ENCODE data around the gene LSM10.

DNA sequence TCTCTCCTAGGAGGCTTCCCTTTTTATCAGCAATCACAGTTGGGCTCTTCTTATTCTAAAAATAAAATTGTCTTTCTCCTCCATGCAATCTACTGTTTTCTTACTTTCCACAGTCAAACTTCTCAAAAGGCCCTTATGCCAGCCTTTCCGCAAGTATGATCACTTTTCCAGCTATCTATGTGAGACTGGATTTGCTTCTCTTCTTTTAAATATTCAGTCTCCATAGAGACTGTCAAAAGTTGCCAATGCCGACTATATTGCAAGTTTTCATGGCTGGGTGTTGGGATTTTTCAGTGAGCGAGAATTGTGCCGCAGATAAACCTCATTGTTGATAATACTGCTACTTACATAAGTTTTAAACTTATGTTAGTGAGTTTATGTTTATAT lies 4.8 kb upstream of the LSM10 start:
- TF ChIP-seq, protein P1, sequence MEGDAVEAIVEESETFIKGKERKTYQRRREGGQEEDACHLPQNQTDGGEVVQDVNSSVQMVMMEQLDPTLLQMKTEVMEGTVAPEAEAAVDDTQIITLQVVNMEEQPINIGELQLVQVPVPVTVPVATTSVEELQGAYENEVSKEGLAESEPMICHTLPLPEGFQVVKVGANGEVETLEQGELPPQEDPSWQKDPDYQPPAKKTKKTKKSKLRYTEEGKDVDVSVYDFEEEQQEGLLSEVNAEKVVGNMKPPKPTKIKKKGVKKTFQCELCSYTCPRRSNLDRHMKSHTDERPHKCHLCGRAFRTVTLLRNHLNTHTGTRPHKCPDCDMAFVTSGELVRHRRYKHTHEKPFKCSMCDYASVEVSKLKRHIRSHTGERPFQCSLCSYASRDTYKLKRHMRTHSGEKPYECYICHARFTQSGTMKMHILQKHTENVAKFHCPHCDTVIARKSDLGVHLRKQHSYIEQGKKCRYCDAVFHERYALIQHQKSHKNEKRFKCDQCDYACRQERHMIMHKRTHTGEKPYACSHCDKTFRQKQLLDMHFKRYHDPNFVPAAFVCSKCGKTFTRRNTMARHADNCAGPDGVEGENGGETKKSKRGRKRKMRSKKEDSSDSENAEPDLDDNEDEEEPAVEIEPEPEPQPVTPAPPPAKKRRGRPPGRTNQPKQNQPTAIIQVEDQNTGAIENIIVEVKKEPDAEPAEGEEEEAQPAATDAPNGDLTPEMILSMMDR (IDR thresholded peaks at IDR 0.05 in 2 of 3, conservative IDR thresholded peaks at IDR 0.05 in 1 of 3; ENCODE audit: insufficient read depth in 2 of 3, low read depth in 1 of 3, low read length in 3 of 3): no peak
- TF ChIP-seq RCOR1 (IDR thresholded peaks at IDR 0.05; ENCODE audit: borderline replicate concordance in 1 of 2, low read depth in 2 of 2, low read length in 2 of 2) (no peak), CBX3 (IDR thresholded peaks at IDR 0.05; ENCODE audit: borderline replicate concordance in 1 of 2, low read length in 2 of 2) (no peak), KLF6 (CRISPR knock-in tag; IDR thresholded peaks at IDR 0.05; ENCODE audit: borderline replicate concordance) (no peak), SMAD3 (CRISPR knock-in tag; conservative IDR thresholded peaks at IDR 0.05) (no peak)
- TF ChIP-seq, protein P2, sequence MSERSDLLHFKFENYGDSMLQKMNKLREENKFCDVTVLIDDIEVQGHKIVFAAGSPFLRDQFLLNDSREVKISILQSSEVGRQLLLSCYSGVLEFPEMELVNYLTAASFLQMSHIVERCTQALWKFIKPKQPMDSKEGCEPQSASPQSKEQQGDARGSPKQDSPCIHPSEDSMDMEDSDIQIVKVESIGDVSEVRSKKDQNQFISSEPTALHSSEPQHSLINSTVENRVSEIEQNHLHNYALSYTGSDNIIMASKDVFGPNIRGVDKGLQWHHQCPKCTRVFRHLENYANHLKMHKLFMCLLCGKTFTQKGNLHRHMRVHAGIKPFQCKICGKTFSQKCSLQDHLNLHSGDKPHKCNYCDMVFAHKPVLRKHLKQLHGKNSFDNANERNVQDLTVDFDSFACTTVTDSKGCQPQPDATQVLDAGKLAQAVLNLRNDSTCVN (CRISPR knock-in tag; IDR thresholded peaks at IDR 0.05): no peak

Measured in K562 (cell line).